HepG2 (cell line): ENCODE measurements around the gene CACNA1D. TPM values are rescaled to one million over a fixed set of nuclear protein-coding genes. Genes with fewer than 3 reads are reported as not detected.

Experiments used
- ATAC-seq: fragments of 200-7000 bp; cut with Tn5 transposase; 3 replicates; pipeline ENCODE4 v1.9.1; 2020; ENCODE audit warnings: mild to moderate bottlenecking, moderate library complexity
- BruUV-seq: library from RNA; stranded (reverse); fragments of 400-500 nt; replicated peaks from 2 replicates; lab custom pipeline; 2021; lab: Mats Ljungman, UMichigan
- CTCF ChIA-PET: fragments of 300-600 bp; formaldehyde crosslinking; extraction: SDS; loops from one replicate; lab custom pipeline; 2021; ENCODE audit warnings: low total read pairs, inconsistent platforms, low intra/inter-chr PET ratio; lab: Yijun Ruan, JAX
- POLR2A ChIA-PET: fragments of 350-600 bp; sonication (Branson Sonifier 250); formaldehyde crosslinking; loops from one replicate; lab custom pipeline; 2020; ENCODE audit warnings: antibody characterized with exemption, inconsistent platforms; lab: Yijun Ruan, JAX
- DNase-seq: peaks from one replicate; pipeline ENCODE4 v3.0.0-alpha.2; 2015; ENCODE audit warnings: low spot score
- FAIRE-seq: peaks from 3 replicates; lab custom pipeline; 2011; peaks lifted over from hg19 to GRCh38; lab: Jason Lieb, UNC
- H2AFZ ChIP-seq: one replicate; pipeline ENCODE4 v1.6.1; 2011; ENCODE audit warnings: low read length, inconsistent platforms
- H3K27ac ChIP-seq: fragments of 300-600 bp; 3 replicates; pipeline ENCODE4 v1.8.0; 2011; ENCODE audit warnings: mixed run types, mild to moderate bottlenecking, mixed read lengths, low read length, inconsistent platforms; ENCODE audit not compliant: insufficient read depth; ENCODE audit errors: extremely low read length
- H3K27me3 ChIP-seq, 2 experiments: fragments of 200-600 bp in 1 of 2; 2 replicates in 1 of 2; 3 replicates in 1 of 2; pipeline versions ENCODE4 v1.6.0 to v1.8.0; 2011; ENCODE audit warnings: low read length in 2 of 2, mild to moderate bottlenecking in 2 of 2, moderate library complexity in 2 of 2, inconsistent platforms in 1 of 2; ENCODE audit not compliant: insufficient read depth in 2 of 2, control insufficient read depth in 1 of 2
- H3K36me3 ChIP-seq, 2 experiments: fragments of 200-600 bp in 1 of 2; replicated peaks in 1 of 2; 2 replicates in 1 of 2; 3 replicates in 1 of 2; pipeline versions ENCODE4 v1.5.1 to v1.8.0; 2011; ENCODE audit warnings: low read length in 2 of 2, inconsistent platforms in 1 of 2; ENCODE audit not compliant: insufficient read depth in 2 of 2, control insufficient read depth in 1 of 2
- H3K4me1 ChIP-seq: 2 replicates; pipeline ENCODE4 v1.5.1; 2012; ENCODE audit warnings: low read length, inconsistent platforms; ENCODE audit not compliant: insufficient read depth
- H3K4me2 ChIP-seq: 2 replicates; pipeline ENCODE4 v1.6.0; 2011; ENCODE audit warnings: low read depth, low read length, inconsistent platforms
- H3K4me3 ChIP-seq, 3 experiments: fragments of 200-600 bp in 1 of 3; sonication (generic), shearing (Covaris generic) in 1 of 3; replicated peaks in 1 of 3; 2 replicates each; pipeline ENCODE4 v1.5.1; 2011 to 2016; ENCODE audit warnings: low read length in 3 of 3, inconsistent platforms in 2 of 3, low read depth in 2 of 3, mild to moderate bottlenecking in 2 of 3, control low read depth in 1 of 3, mixed read lengths in 1 of 3; ENCODE audit not compliant: insufficient read depth in 1 of 3
- H3K79me2 ChIP-seq: one replicate; pipeline ENCODE4 v1.6.1; 2011; ENCODE audit warnings: low read length, inconsistent platforms; ENCODE audit not compliant: insufficient read depth
- H3K9ac ChIP-seq: 2 replicates; pipeline ENCODE4 v1.6.0; 2011; ENCODE audit warnings: mild to moderate bottlenecking, low read depth, low read length, inconsistent platforms; ENCODE audit not compliant: insufficient read depth
- H3K9me3 ChIP-seq: 2 replicates; pipeline ENCODE4 v1.5.1; 2012; ENCODE audit warnings: mild to moderate bottlenecking, low read length
- H4K20me1 ChIP-seq: 2 replicates; pipeline ENCODE4 v1.6.0; 2011; ENCODE audit warnings: inconsistent platforms, mild to moderate bottlenecking, low read length, moderate library complexity; ENCODE audit not compliant: insufficient read depth
- BCL6 ChIP-seq: IDR thresholded peaks from 2 replicates; pipeline ENCODE4 v1.6.1; 2016; ENCODE audit warnings: missing genetic modification reagents, missing compliant biosample characterization
- GLI4 ChIP-seq: sonication (generic); formaldehyde crosslinking; IDR thresholded peaks from 2 replicates; pipeline ENCODE4 v1.5.1; 2020; ENCODE audit warnings: missing genetic modification reagents, mild to moderate bottlenecking, moderate library complexity, borderline replicate concordance
- RAD21 ChIP-seq: fragments of 450-650 bp; formaldehyde crosslinking; IDR thresholded peaks from 2 replicates; pipeline ENCODE4 v1.5.0; 2020; ENCODE audit warnings: mild to moderate bottlenecking
- ZNF577 ChIP-seq: sonication (generic); formaldehyde crosslinking; IDR thresholded peaks from 2 replicates; pipeline ENCODE4 v1.4.0; 2020; ENCODE audit warnings: mild to moderate bottlenecking, low read depth, missing genetic modification reagents, borderline replicate concordance
- ZSCAN30 ChIP-seq: sonication (generic); formaldehyde crosslinking; IDR thresholded peaks from 2 replicates; pipeline ENCODE4 v1.5.0; 2020; ENCODE audit warnings: mild to moderate bottlenecking, missing genetic modification reagents
- WGBS: methylation state at CpG from one replicate; pipeline ENCODE4 v1.1.6; 2017; ENCODE audit warnings: low lambda C conversion rate; 5-methylcytosine and 5-hydroxymethylcytosine counted together
- in situ Hi-C: cut with HindIII; loops from 2 replicates; pipeline ENCODE4 v1.10.0; 2017; ENCODE audit warnings: low pct_unique_long_range_greater_than_20kb; ENCODE audit not compliant: extremely low pct_ligation_motif_present
- intact Hi-C: fragments of 100-400 bp; cut with micrococcal nuclease; formaldehyde crosslinking; loops from one replicate; pipeline ENCODE4 v1.10.0; 2022; ENCODE audit not compliant: unreplicated experiment
- polyA plus RNA-seq, 8 experiments: library from polyadenylated mRNA; depleted of rRNA in 3 of 8; stranded (reverse) in 7 of 8; unstranded in 1 of 8; fragments of >200 nt; fragmentation: Illumina TruSeq in 4 of 8; extraction: Trizol in 4 of 8; gene quantifications; 2 replicates each; pipeline versions ENCODE4 v1.2.1 to v1.2.3, GENCODE V29; 2011 to 2016; ENCODE audit warnings: low read depth in 4 of 8, missing spikeins in 1 of 8, mixed read lengths in 1 of 8; ENCODE audit not compliant: insufficient read depth in 1 of 8
- total RNA-seq, 5 experiments: library from RNA; depleted of rRNA; stranded (reverse); fragments of >200 nt; fragmentation: Illumina TruSeq; extraction: Trizol; gene quantifications; 2 replicates each; pipeline ENCODE4 v1.2.3, GENCODE V29; 2016; ENCODE audit warnings: low read depth in 1 of 5
- TF ChIP-seq, protein P1 (sequence below): sonication (generic); formaldehyde crosslinking; IDR thresholded peaks from 2 replicates; pipeline ENCODE4 v1.5.0; 2020; ENCODE audit warnings: mild to moderate bottlenecking, missing genetic modification reagents, borderline replicate concordance
- TF ChIP-seq, protein P2 (sequence below): sonication (generic); formaldehyde crosslinking; IDR thresholded peaks from 2 replicates; pipeline ENCODE4 v1.5.1; 2020; ENCODE audit warnings: mild to moderate bottlenecking, missing genetic modification reagents
- TF ChIP-seq, protein P3 (sequence below): IDR thresholded peaks from 2 replicates; pipeline ENCODE4 v1.6.1; 2016; ENCODE audit warnings: missing biosample characterization, missing genetic modification reagents, low read depth

Gene CACNA1D
- total and polyA plus RNA-seq, 2 of the 13 experiments (the other 11 are each of a cell fraction or from before 2014, with no cell fraction given), result 0.26 to 0.38 TPM

GRCh38 chr3:53804697-53805462, 310.5 kb downstream of the CACNA1D start:
- DNase-seq, result no peak
- peaks cover 18% of the 10 kb centered on the region for H3K4me1 ChIP-seq
- in situ Hi-C loops, result no loop called here
- H3K27me3 ChIP-seq, result no peaks in the 10 kb centered on the region; a peak in 1 of 5 replicates
- 80% methylated on average over 14 of the region's 14 CpGs for WGBS
- TF ChIP-seq, protein P1, sequence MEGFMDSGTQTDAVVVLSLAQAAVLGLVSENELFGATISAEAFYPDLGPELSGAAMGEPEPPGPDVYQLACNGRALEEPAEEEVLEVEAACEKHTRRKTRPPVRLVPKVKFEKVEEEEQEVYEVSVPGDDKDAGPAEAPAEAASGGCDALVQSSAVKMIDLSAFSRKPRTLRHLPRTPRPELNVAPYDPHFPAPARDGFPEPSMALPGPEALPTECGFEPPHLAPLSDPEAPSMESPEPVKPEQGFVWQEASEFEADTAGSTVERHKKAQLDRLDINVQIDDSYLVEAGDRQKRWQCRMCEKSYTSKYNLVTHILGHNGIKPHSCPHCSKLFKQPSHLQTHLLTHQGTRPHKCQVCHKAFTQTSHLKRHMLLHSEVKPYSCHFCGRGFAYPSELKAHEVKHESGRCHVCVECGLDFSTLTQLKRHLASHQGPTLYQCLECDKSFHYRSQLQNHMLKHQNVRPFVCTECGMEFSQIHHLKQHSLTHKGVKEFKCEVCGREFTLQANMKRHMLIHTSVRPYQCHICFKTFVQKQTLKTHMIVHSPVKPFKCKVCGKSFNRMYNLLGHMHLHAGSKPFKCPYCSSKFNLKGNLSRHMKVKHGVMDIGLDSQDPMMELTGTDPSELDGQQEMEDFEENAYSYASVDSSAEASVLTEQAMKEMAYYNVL (CRISPR knock-in tag), result no peak
- TF ChIP-seq GLI4 (CRISPR knock-in tag) (no peak), ZSCAN30 (CRISPR knock-in tag) (no peak), RAD21 (no peak), BCL6 (CRISPR knock-in tag) (no peak), ZNF577 (CRISPR knock-in tag) (no peak)
- TF ChIP-seq, protein P2, sequence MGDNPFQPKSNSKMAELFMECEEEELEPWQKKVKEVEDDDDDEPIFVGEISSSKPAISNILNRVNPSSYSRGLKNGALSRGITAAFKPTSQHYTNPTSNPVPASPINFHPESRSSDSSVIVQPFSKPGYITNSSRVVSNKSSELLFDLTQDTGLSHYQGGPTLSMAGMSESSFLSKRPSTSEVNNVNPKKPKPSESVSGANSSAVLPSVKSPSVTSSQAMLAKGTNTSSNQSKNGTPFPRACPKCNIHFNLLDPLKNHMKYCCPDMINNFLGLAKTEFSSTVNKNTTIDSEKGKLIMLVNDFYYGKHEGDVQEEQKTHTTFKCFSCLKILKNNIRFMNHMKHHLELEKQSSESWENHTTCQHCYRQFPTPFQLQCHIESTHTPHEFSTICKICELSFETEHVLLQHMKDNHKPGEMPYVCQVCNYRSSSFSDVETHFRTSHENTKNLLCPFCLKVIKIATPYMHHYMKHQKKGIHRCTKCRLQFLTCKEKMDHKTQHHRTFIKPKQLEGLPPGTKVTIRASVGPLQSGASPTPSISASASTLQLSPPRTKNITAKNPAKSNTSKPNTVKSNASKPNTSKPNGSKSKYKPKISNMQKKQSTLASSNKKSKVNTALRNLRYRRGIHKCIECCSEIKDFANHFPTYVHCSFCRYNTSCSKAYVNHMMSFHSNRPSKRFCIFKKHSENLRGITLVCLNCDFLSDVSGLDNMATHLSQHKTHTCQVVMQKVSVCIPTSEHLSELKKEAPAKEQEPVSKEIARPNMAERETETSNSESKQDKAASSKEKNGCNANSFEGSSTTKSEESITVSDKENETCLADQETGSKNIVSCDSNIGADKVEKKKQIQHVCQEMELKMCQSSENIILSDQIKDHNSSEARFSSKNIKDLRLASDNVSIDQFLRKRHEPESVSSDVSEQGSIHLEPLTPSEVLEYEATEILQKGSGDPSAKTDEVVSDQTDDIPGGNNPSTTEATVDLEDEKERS (CRISPR knock-in tag), result no peak
- TF ChIP-seq, protein P3, sequence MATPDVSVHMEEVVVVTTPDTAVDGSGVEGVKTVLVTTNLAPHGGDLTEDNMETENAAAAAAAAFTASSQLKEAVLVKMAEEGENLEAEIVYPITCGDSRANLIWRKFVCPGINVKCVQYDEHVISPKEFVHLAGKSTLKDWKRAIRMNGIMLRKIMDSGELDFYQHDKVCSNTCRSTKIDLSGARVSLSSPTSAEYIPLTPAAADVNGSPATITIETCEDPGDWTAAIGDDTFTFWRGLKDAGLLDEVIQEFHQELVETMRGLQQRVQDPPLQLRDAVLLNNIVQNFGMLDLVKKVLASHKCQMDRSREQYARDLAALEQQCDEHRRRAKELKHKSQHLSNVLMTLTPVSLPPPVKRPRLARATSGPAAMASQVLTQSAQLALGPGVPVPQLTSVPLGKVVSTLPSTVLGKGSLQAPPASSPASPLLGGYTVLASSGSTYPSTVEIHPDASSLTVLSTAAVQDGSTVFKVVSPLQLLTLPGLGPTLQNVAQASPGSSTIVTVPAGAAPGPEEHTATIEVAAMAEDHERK (CRISPR knock-in tag), result no peak
- H3K9ac ChIP-seq, result no peak overlapping the region
- ChIA-PET POLR2A (interaction anchor here (2.2 kb wide), 1 partner anchor 40 kb away, joined by 8 read pairs; no protein-coding TSS in a partner anchor), CTCF (no interaction called here)
- no peak overlapping the region for H3K4me3 ChIP-seq
- H3K4me2 ChIP-seq, result no peak overlapping the region
- intact Hi-C loops, result loop anchor here (5.0 kb wide), 1 partner anchor 37 kb away; no protein-coding TSS in a partner anchor
- H3K27ac ChIP-seq, result no peak overlapping the region
- ATAC-seq, result no peak
- H2AFZ ChIP-seq, result no peak overlapping the region
- H3K9me3 ChIP-seq, result no peaks in the 10 kb centered on the region
- H3K79me2 ChIP-seq, result no peaks in the 10 kb centered on the region
- BruUV-seq, result no TSS peak
- no peaks in the 10 kb centered on the region for H3K36me3 ChIP-seq
- H4K20me1 ChIP-seq, result peaks cover 4% of the 10 kb centered on the region; the same call in 1 of the 2 replicates
- no peak for FAIRE-seq
